ENCODE results near the gene CAPZA1.

Gene CAPZA1

GRCh38 chr1:112717263-112717873 is 97.7 kb downstream of the CAPZA1 start:
- DNase-seq, result no peak

GRCh38 chr1:112718691-112719418 is 99.2 kb downstream of the CAPZA1 start:
- peak; percentile 73 to 74 for DNase-seq

GRCh38 chr1:112719706-112720105 is 100.1 kb downstream of the CAPZA1 start:
- DNase-seq, result no peak

GRCh38 chr1:112720800-112721199 is 101.2 kb downstream of the CAPZA1 start:
- no peak for DNase-seq
